Psoas muscle (tissue), 8 donors: ENCODE data around the gene HIBADH. TPM values are rescaled to one million over a fixed set of nuclear protein-coding genes. Genes with fewer than 3 reads are reported as not detected.
"Not testable (repeated sequence)": the region's sequence is repeated elsewhere in the genome, so short reads cannot be mapped to it uniquely, and the experiment has no call there.

Source experiments
- ATAC-seq, 4 donors: fragments of 200-7000 bp; cut with Tn5 transposase; one replicate each; pipeline ENCODE4 v1.9.1; 2020; ENCODE audit warnings: moderate library complexity in 3 of 4, mild to moderate bottlenecking in 2 of 4
- DNase-seq, 2 donors: peaks; one replicate each; pipeline ENCODE4 v3.0.0-alpha.2; 2020
- H3K27ac ChIP-seq: fragments of 200-600 bp; one replicate; pipeline ENCODE4 v1.8.0; 2022
- H3K27me3 ChIP-seq, 3 donors: fragments of 200-600 bp in 1 of 3; one replicate each; pipeline versions ENCODE4 v1.6.1 to v1.8.0; 2013 to 2022; ENCODE audit warnings: low read length in 2 of 3, mild to moderate bottlenecking in 2 of 3, moderate library complexity in 1 of 3; ENCODE audit not compliant: insufficient read depth in 3 of 3
- H3K36me3 ChIP-seq, 2 donors: fragments of 200-600 bp in 1 of 2; one replicate each; pipeline versions ENCODE4 v1.6.1 to v1.8.0; 2013 to 2022; ENCODE audit warnings: low read depth in 1 of 2, mild to moderate bottlenecking in 1 of 2, moderate library complexity in 1 of 2; ENCODE audit not compliant: insufficient read depth in 1 of 2
- H3K4me1 ChIP-seq: fragments of 200-600 bp; one replicate; pipeline ENCODE4 v1.8.0; 2022
- H3K4me3 ChIP-seq: fragments of 200-600 bp; one replicate; pipeline ENCODE4 v1.8.0; 2022; ENCODE audit warnings: mild to moderate bottlenecking
- H3K9me3 ChIP-seq: fragments of 200-600 bp; one replicate; pipeline ENCODE4 v1.8.0; 2022
- WGBS, 3 donors: extraction: QIAGEN DNeasy Blood & Tissue Kit; methylation state at CpG; one replicate each; pipeline versions ENCODE4 v1.1.6 to v1.1.7; 2013; 5-methylcytosine and 5-hydroxymethylcytosine counted together
- intact Hi-C, 2 donors: fragments of 100-400 bp; cut with DNase I; formaldehyde crosslinking; loops; one replicate each; pipeline versions ENCODE4 v1.11.0 to v1.14.2; 2022
- polyA plus RNA-seq, 3 donors: library from polyadenylated mRNA; stranded (reverse); fragments of 200-250 nt; gene quantifications; one replicate each; pipeline ENCODE4 v1.2.3, GENCODE V29; 2013
- total RNA-seq, 4 donors: library from RNA; stranded (reverse); fragmentation: NEBNext Ultra II Directional in 2 of 4; extraction: Animal tissue kit (Norgen Biotek cat#: 25700) in 2 of 4; gene quantifications; one replicate each; pipeline versions ENCODE4 v1.2.1 to v1.2.4, GENCODE V29; 2021 to 2023
- TF ChIP-seq, protein P1 (sequence below): fragments of 200-600 bp; IDR thresholded peaks from one replicate; pipeline ENCODE4 v1.8.0; 2022; ENCODE audit warnings: antibody characterized with exemption
- donor health status: healthy with polysubstance abuse.
- donor health status: DM: no; HTN: no; CAD: no; lungs with moderate emphysema.
- donor health status: Bipolar disorder and iron deficiency.
- donor health status: healthy.
- donor health status: DM: yes; HTN: yes; CAD: no.
- donor health status: DM: no; HTN: no; CAD: no.
- donor health status: DM: no; HTN: no; CAD: no.
- donor health status: DM: yes; HTN: yes; CAD: no.

The HIBADH gene
- total and polyA plus RNA-seq, 7 donors, result 25.2 to 67.7 (median 44.5) TPM

DNA sequence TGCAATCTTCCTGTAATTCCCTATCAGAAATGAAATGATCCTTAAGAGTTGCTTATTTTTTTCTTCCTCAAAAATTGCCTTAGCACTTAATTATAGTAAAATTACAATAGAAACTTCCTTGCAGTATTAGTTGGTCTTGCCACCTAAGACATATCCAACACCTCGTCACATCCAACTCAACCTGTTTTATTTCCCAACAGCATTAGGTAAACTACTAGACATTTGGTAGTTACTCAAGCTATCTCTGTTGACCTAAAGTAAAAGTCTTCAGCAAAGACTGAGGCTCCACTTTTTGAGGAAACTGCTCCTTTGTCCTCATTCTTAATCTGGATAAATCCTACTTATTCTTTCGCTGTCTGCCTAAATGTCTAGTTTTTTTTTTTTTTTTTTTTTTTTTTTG lies 20.4 kb downstream of the HIBADH start:
- DNase-seq, result no peak
- Histone ChIP-seq H3K27ac (peak overlapping the region; percentile 37), H3K9me3 (no peaks in the 10 kb centered on the region), H3K27me3 (no peaks in the 10 kb centered on the region), H3K4me1 (peaks cover 10% of the 10 kb centered on the region), H3K36me3 (peaks cover 0 to 5% of the 10 kb centered on the region in 2 donors), H3K4me3 (no peak overlapping the region)
- 93 to 99% (median 98%) methylated on average over 2 of the region's 2 CpGs for WGBS, 3 donors
- intact Hi-C loops, result no loop called here
- TF ChIP-seq, protein P1, sequence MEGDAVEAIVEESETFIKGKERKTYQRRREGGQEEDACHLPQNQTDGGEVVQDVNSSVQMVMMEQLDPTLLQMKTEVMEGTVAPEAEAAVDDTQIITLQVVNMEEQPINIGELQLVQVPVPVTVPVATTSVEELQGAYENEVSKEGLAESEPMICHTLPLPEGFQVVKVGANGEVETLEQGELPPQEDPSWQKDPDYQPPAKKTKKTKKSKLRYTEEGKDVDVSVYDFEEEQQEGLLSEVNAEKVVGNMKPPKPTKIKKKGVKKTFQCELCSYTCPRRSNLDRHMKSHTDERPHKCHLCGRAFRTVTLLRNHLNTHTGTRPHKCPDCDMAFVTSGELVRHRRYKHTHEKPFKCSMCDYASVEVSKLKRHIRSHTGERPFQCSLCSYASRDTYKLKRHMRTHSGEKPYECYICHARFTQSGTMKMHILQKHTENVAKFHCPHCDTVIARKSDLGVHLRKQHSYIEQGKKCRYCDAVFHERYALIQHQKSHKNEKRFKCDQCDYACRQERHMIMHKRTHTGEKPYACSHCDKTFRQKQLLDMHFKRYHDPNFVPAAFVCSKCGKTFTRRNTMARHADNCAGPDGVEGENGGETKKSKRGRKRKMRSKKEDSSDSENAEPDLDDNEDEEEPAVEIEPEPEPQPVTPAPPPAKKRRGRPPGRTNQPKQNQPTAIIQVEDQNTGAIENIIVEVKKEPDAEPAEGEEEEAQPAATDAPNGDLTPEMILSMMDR, result no peak
- no peak for ATAC-seq

GRCh38 chr7:27641581-27642230 lies 21.0 kb downstream of the HIBADH start:
- intact Hi-C loops, result no loop called here
- H3K9me3 ChIP-seq, result no peaks in the 10 kb centered on the region
- no peak for ATAC-seq
- no peak overlapping the region for H3K4me3 ChIP-seq
- H3K36me3 ChIP-seq, result no peaks in the 10 kb centered on the region
- H3K27me3 ChIP-seq, result no peaks in the 10 kb centered on the region
- WGBS, 3 donors, result 52 to 68% (median 56%) methylated on average over 4 of the region's 4 CpGs
- peak overlapping the region; percentile 37 for H3K27ac ChIP-seq
- peaks cover 9% of the 10 kb centered on the region for H3K4me1 ChIP-seq
- DNase-seq, result no peak
- TF ChIP-seq, protein P1, result no peak

GRCh38 chr7:27640884-27641574 lies 21.7 kb downstream of the HIBADH start:
- Histone ChIP-seq H3K27ac (peak overlapping the region; percentile 37), H3K4me3 (no peak overlapping the region), H3K4me1 (peaks cover 13% of the 10 kb centered on the region), H3K9me3 (no peaks in the 10 kb centered on the region), H3K27me3 (no peaks in the 10 kb centered on the region), H3K36me3 (no peaks in the 10 kb centered on the region)
- 18 to 29% (median 21%) methylated on average over 5 of the region's 5 CpGs for WGBS, 3 donors
- TF ChIP-seq, protein P1, result no peak
- ATAC-seq (peak in 3 of 4 donors; percentile 40 to 73 (median 53)), DNase-seq (no peak)
- intact Hi-C loops, result no loop called here

GRCh38 chr7:27639851-27640250 lies 22.8 kb downstream of the HIBADH start:
- Histone ChIP-seq H3K4me3 (no peak overlapping the region), H3K27me3 (no peaks in the 10 kb centered on the region), H3K9me3 (no peaks in the 10 kb centered on the region), H3K36me3 (no peaks in the 10 kb centered on the region), H3K27ac (no peak overlapping the region), H3K4me1 (peaks cover 15% of the 10 kb centered on the region)
- ATAC-seq, result no peak
- intact Hi-C loops, result no loop called here
- no peak for DNase-seq
- WGBS, 3 donors, result 97% methylated on average over 6 of the region's 6 CpGs
- TF ChIP-seq, protein P1, result no peak

- H3K4me3 ChIP-seq, H3K27ac ChIP-seq, H3K36me3 ChIP-seq, H3K27me3 ChIP-seq, ATAC-seq, H3K9me3 ChIP-seq, intact Hi-C loops, DNase-seq: not testable (repeated sequence)
- H3K4me1 ChIP-seq, result peaks cover 15% of the 10 kb centered on the region
- 93 to 100% (median 99%) methylated on average over 1 of the region's 1 CpG for WGBS, 3 donors
These were observed 23.6 kb downstream of the HIBADH start for GRCh38 chr7:27639048-27639447.
